ENCODE data around the gene CDC14B.

DNA sequence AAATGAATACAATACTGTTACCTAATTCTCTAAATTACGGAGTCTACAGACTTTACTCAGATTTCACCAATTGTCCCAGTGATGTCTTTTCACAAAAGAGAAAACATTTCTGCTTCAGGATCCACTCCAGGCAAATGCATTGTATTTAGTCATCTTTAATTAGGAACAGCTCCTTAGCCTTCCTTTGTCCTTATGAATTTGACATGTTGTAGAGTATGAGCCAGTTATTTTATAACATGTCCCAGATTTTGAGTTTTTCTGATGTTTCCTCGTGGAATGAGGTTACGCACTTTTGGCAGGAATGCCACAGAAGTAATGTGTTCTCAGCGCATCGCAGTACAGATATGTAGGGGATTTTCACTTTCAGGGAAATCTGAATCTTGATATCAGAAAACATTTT, 159.2 kb downstream of the CDC14B start:
- no peak for TF ChIP-seq POLR2AphosphoS5 (IDR thresholded peaks at IDR 0.05; ENCODE audit: low read depth, low read length)
- TF ChIP-seq TAF1 (IDR thresholded peaks at IDR 0.05; ENCODE audit: borderline replicate concordance, insufficient read depth, low read length) = no peak
